ENCODE data around the gene ANP32B. TPM values are rescaled to one million over a fixed set of nuclear protein-coding genes. Genes with fewer than 3 reads are reported as not detected.
A peak's percentile ranks its signal among the peaks of the same experiment; 100 is the strongest.

Gene ANP32B
- total and polyA plus RNA-seq, 2 donors, result 11.3 to 135 TPM

- Histone ChIP-seq H3K4me3 (ENCODE audit: low read depth, low read length) (no peak overlapping the region), H3K36me3 (ENCODE audit: insufficient read depth) (no peaks in the 10 kb centered on the region), H3K4me1 (ENCODE audit: insufficient read depth) (no peaks in the 10 kb centered on the region), H3K27ac (ENCODE audit: low read depth) (no peak overlapping the region)
- DNase-seq (ENCODE audit: extremely low spot score), result no peak
These were observed 54.2 kb downstream of the ANP32B start for GRCh38 chr9:98037357-98037756.

GRCh38 chr9:98038958-98039357 is 55.8 kb downstream of the ANP32B start:
- H3K4me3 ChIP-seq (ENCODE audit: low read depth, low read length), result no peak overlapping the region
- H3K4me1 ChIP-seq (ENCODE audit: insufficient read depth), result no peaks in the 10 kb centered on the region
- DNase-seq (ENCODE audit: extremely low spot score), result no peak
- WGBS, result 75% methylated on average over 8 of the region's 8 CpGs
- no peaks in the 10 kb centered on the region for H3K36me3 ChIP-seq (ENCODE audit: insufficient read depth)
- no peak overlapping the region for H3K27ac ChIP-seq (ENCODE audit: low read depth)

- Histone ChIP-seq H3K27ac (ENCODE audit: low read depth) (no peak overlapping the region), H3K36me3 (ENCODE audit: insufficient read depth) (no peaks in the 10 kb centered on the region), H3K4me3 (ENCODE audit: low read depth, low read length) (no peak overlapping the region), H3K4me1 (ENCODE audit: insufficient read depth) (no peaks in the 10 kb centered on the region)
- no peak for DNase-seq (ENCODE audit: extremely low spot score)
- WGBS, result 68% methylated on average over 10 of the region's 10 CpGs
These were observed 56.5 kb downstream of the ANP32B start for GRCh38 chr9:98039607-98040017.

GRCh38 chr9:98040212-98040611 is 57.1 kb downstream of the ANP32B start:
- H3K36me3 ChIP-seq (ENCODE audit: insufficient read depth), result no peaks in the 10 kb centered on the region
- no peaks in the 10 kb centered on the region for H3K4me1 ChIP-seq (ENCODE audit: insufficient read depth)
- 85% methylated on average over 6 of the region's 6 CpGs for WGBS
- DNase-seq (ENCODE audit: extremely low spot score), result no peak
- no peak overlapping the region for H3K4me3 ChIP-seq (ENCODE audit: low read depth, low read length)
- no peak overlapping the region for H3K27ac ChIP-seq (ENCODE audit: low read depth)

GRCh38 chr9:98043915-98044314 is 60.8 kb downstream of the ANP32B start:
- no peak overlapping the region for H3K27ac ChIP-seq (ENCODE audit: low read depth)
- no peaks in the 10 kb centered on the region for H3K36me3 ChIP-seq (ENCODE audit: insufficient read depth)
- no peaks in the 10 kb centered on the region for H3K4me1 ChIP-seq (ENCODE audit: insufficient read depth)
- 71% methylated on average over 5 of the region's 5 CpGs for WGBS
- no peak for DNase-seq (ENCODE audit: extremely low spot score)
- no peak overlapping the region for H3K4me3 ChIP-seq (ENCODE audit: low read depth, low read length)

GRCh38 chr9:98045234-98046179 is 62.4 kb downstream of the ANP32B start:
- WGBS, result 68% methylated on average over 6 of the region's 6 CpGs
- no peak overlapping the region for H3K4me3 ChIP-seq (ENCODE audit: low read depth, low read length)

GRCh38 chr9:98046180-98046543 is 63.0 kb downstream of the ANP32B start:
- Histone ChIP-seq H3K4me1 (ENCODE audit: insufficient read depth) (no peaks in the 10 kb centered on the region), H3K27ac (ENCODE audit: low read depth) (no peak overlapping the region), H3K4me3 (ENCODE audit: low read depth, low read length) (no peak overlapping the region), H3K36me3 (ENCODE audit: insufficient read depth) (no peaks in the 10 kb centered on the region)
- no peak for DNase-seq (ENCODE audit: extremely low spot score)
- WGBS, result 97% methylated on average over 9 of the region's 9 CpGs

More at GRCh38 chr9:98045234-98046179, 62.4 kb downstream of the ANP32B start:
- Histone ChIP-seq H3K27ac (ENCODE audit: low read depth) (no peak overlapping the region), H3K36me3 (ENCODE audit: insufficient read depth) (no peaks in the 10 kb centered on the region), H3K4me1 (ENCODE audit: insufficient read depth) (no peaks in the 10 kb centered on the region)
- no peak for DNase-seq (ENCODE audit: extremely low spot score)

GRCh38 chr9:98047002-98047401 is 63.9 kb downstream of the ANP32B start:
- Histone ChIP-seq H3K4me3 (ENCODE audit: low read depth, low read length) (no peak overlapping the region), H3K4me1 (ENCODE audit: insufficient read depth) (no peaks in the 10 kb centered on the region), H3K36me3 (ENCODE audit: insufficient read depth) (no peaks in the 10 kb centered on the region), H3K27ac (ENCODE audit: low read depth) (no peak overlapping the region)
- DNase-seq (ENCODE audit: extremely low spot score), result no peak
- WGBS, result 84% methylated on average over 5 of the region's 5 CpGs

- Histone ChIP-seq H3K27ac (ENCODE audit: low read depth) (no peak overlapping the region), H3K4me1 (ENCODE audit: insufficient read depth) (no peaks in the 10 kb centered on the region), H3K4me3 (ENCODE audit: low read depth, low read length) (no peak overlapping the region), H3K36me3 (ENCODE audit: insufficient read depth) (no peaks in the 10 kb centered on the region)
- DNase-seq (ENCODE audit: extremely low spot score), result no peak
- 64% methylated on average over 1 of the region's 1 CpG for WGBS
These were observed 66.3 kb downstream of the ANP32B start for GRCh38 chr9:98049288-98050072.

GRCh38 chr9:98050351-98050750 is 67.2 kb downstream of the ANP32B start:
- no peak for DNase-seq (ENCODE audit: extremely low spot score)
- no peak overlapping the region for H3K27ac ChIP-seq (ENCODE audit: low read depth)
- no peak overlapping the region for H3K4me3 ChIP-seq (ENCODE audit: low read depth, low read length)
- WGBS, result 93% methylated on average over 4 of the region's 4 CpGs
- H3K36me3 ChIP-seq (ENCODE audit: insufficient read depth), result no peaks in the 10 kb centered on the region
- H3K4me1 ChIP-seq (ENCODE audit: insufficient read depth), result no peaks in the 10 kb centered on the region

GRCh38 chr9:98054376-98054951 is 71.3 kb downstream of the ANP32B start:
- DNase-seq (ENCODE audit: extremely low spot score), result no peak
- Histone ChIP-seq H3K36me3 (ENCODE audit: insufficient read depth) (no peaks in the 10 kb centered on the region), H3K4me1 (ENCODE audit: insufficient read depth) (no peaks in the 10 kb centered on the region), H3K27ac (ENCODE audit: low read depth) (no peak overlapping the region), H3K4me3 (ENCODE audit: low read depth, low read length) (no peak overlapping the region)
- 97% methylated on average over 7 of the region's 7 CpGs for WGBS

- Histone ChIP-seq H3K4me1 (ENCODE audit: insufficient read depth) (peaks cover 2% of the 10 kb centered on the region), H3K36me3 (ENCODE audit: insufficient read depth) (no peaks in the 10 kb centered on the region), H3K27ac (ENCODE audit: low read depth) (peak within 1 kb of the TSS; percentile 92), H3K4me3 (ENCODE audit: low read depth, low read length) (peak within 1 kb of the TSS; percentile 75)
- peak; percentile 58 for DNase-seq (ENCODE audit: extremely low spot score)
- WGBS, result under 1% methylated on average over 80 of the region's 80 CpGs
These were observed 73.4 kb downstream of the ANP32B start, which contains the start of gene NANS for GRCh38 chr9:98056269-98057137. TSS of gene NANS (plus strand) at chr9:98056732. CDS start at chr9:98056809, 77 bp downstream.
